OCI-LY3 (cell line): ENCODE measurements around the gene CA10.

Source experiments
- H2AFZ ChIP-seq: fragments of 200-600, 300-600 bp; shearing (Covaris generic); 2 replicates; pipeline ENCODE4 v1.6.0; 2014; ENCODE audit warnings: antibody characterized with exemption, low read depth, low read length
- H3K27ac ChIP-seq: fragments of 200-600, 300-600 bp; sonication (generic); 2 replicates; pipeline ENCODE4 v1.5.1; 2014; ENCODE audit warnings: mild to moderate bottlenecking, low read length, moderate library complexity, mixed read lengths
- H3K27me3 ChIP-seq: fragments of 200-600, 300-600 bp; sonication (generic); 2 replicates; pipeline ENCODE4 v1.6.1; 2014; ENCODE audit warnings: low read depth, low read length, mixed read lengths
- H3K36me3 ChIP-seq: fragments of 200-600, 300-600 bp; sonication (generic); replicated peaks from 2 replicates; pipeline ENCODE3; 2014; ENCODE audit warnings: low read depth, low read length, mixed read lengths
- H3K4me1 ChIP-seq: fragments of 300-600, 200-600 bp; sonication (generic); 2 replicates; pipeline ENCODE4 v1.6.1; 2014; ENCODE audit warnings: low read length, mixed read lengths
- H3K4me2 ChIP-seq: fragments of 200-600, 300-600 bp; sonication (generic); 2 replicates; pipeline ENCODE4 v1.6.1; 2014; ENCODE audit warnings: low read length, mixed read lengths
- H3K4me3 ChIP-seq: fragments of 300-600, 200-600 bp; sonication (generic); 2 replicates; pipeline ENCODE4 v1.5.1; 2014; ENCODE audit warnings: antibody characterized with exemption, mild to moderate bottlenecking, low read length, moderate library complexity
- H3K79me2 ChIP-seq: fragments of 300-600, 200-600 bp; shearing (Covaris generic); 2 replicates; pipeline ENCODE4 v1.6.1; 2014; ENCODE audit warnings: mild to moderate bottlenecking, low read length, mixed read lengths
- H3K9ac ChIP-seq: fragments of 300-600, 200-600 bp; shearing (Covaris generic); 2 replicates; pipeline ENCODE4 v1.6.0; 2014; ENCODE audit warnings: mild to moderate bottlenecking, low read length, moderate library complexity
- H3K9me3 ChIP-seq: fragments of 200-600, 300-600 bp; shearing (Covaris generic); 2 replicates; pipeline ENCODE4 v1.6.1; 2014; ENCODE audit warnings: low read length, mixed read lengths; ENCODE audit not compliant: insufficient read depth
- H4K20me1 ChIP-seq: fragments of 200-600, 300-600 bp; sonication (generic); 2 replicates; pipeline ENCODE4 v1.6.1; 2016; ENCODE audit warnings: low read length, mixed read lengths; ENCODE audit not compliant: insufficient read depth
- CTCF ChIP-seq: fragments of 200-600, 300-600 bp; sonication (generic); IDR thresholded peaks from 2 replicates; pipeline ENCODE4 v1.5.1; 2014; ENCODE audit warnings: antibody characterized with exemption, low read length, low read depth
- EZH2phosphoT487 ChIP-seq: fragments of 200-600 bp; shearing (Covaris generic); IDR thresholded peaks from 2 replicates; pipeline ENCODE4 v1.6.1; 2018; ENCODE audit warnings: antibody characterized with exemption, mixed run types, low read depth

Gene CA10

GRCh38 chr17:52147431-52147830 lies 11.1 kb downstream of the CA10 start:
- H3K4me2 ChIP-seq: no peak overlapping the region
- no peaks in the 10 kb centered on the region for H3K36me3 ChIP-seq
- no peaks in the 10 kb centered on the region for H4K20me1 ChIP-seq
- no peak overlapping the region for H3K9ac ChIP-seq
- H3K27ac ChIP-seq: no peak overlapping the region
- H3K4me3 ChIP-seq: no peak overlapping the region
- H3K79me2 ChIP-seq: no peaks in the 10 kb centered on the region
- no peak overlapping the region for H2AFZ ChIP-seq
- 0 out of 2 replicates have a peak, but pooled peaks cover 2% of the 10 kb centered on the region for H3K4me1 ChIP-seq
- no peaks in the 10 kb centered on the region for H3K9me3 ChIP-seq
- no peaks in the 10 kb centered on the region for H3K27me3 ChIP-seq
- TF ChIP-seq EZH2phosphoT487: no peak

GRCh38 chr17:52145476-52145875 lies 13.0 kb downstream of the CA10 start:
- no peaks in the 10 kb centered on the region for H3K27me3 ChIP-seq
- H3K79me2 ChIP-seq: no peaks in the 10 kb centered on the region
- no peaks in the 10 kb centered on the region for H4K20me1 ChIP-seq
- H3K4me1 ChIP-seq: 0 out of 2 replicates have a peak, but pooled peaks cover 2% of the 10 kb centered on the region
- no peak overlapping the region for H2AFZ ChIP-seq
- H3K36me3 ChIP-seq: no peaks in the 10 kb centered on the region
- no peak for TF ChIP-seq CTCF
- TF ChIP-seq EZH2phosphoT487: no peak
- no peaks in the 10 kb centered on the region for H3K9me3 ChIP-seq
- H3K4me2 ChIP-seq: no peak overlapping the region
- no peak overlapping the region for H3K4me3 ChIP-seq
- H3K9ac ChIP-seq: no peak overlapping the region
- H3K27ac ChIP-seq: no peak overlapping the region

- Histone ChIP-seq H3K79me2 (no peaks in the 10 kb centered on the region), H3K27ac (no peak overlapping the region), H2AFZ (no peak overlapping the region), H4K20me1 (no peaks in the 10 kb centered on the region), H3K9me3 (no peaks in the 10 kb centered on the region), H3K4me3 (no peak overlapping the region), H3K36me3 (no peaks in the 10 kb centered on the region), H3K4me1 (0 out of 2 replicates have a peak, but pooled peaks cover 2% of the 10 kb centered on the region), H3K27me3 (0 out of 2 replicates have a peak, but pooled peaks cover 4% of the 10 kb centered on the region), H3K4me2 (no peak overlapping the region), H3K9ac (no peak overlapping the region)
- TF ChIP-seq EZH2phosphoT487 (no peak), CTCF (no peak)
Measured at GRCh38 chr17:52143542-52143941, 15.0 kb downstream of the CA10 start.

- Histone ChIP-seq H3K4me2 (no peak overlapping the region), H3K79me2 (no peaks in the 10 kb centered on the region), H3K9ac (no peak overlapping the region), H3K9me3 (no peaks in the 10 kb centered on the region), H3K4me1 (no peaks in the 10 kb centered on the region), H3K27ac (no peak overlapping the region), H2AFZ (no peak overlapping the region), H3K4me3 (no peak overlapping the region), H3K36me3 (no peaks in the 10 kb centered on the region), H4K20me1 (no peaks in the 10 kb centered on the region), H3K27me3 (0 out of 2 replicates have a peak, but pooled peaks cover 4% of the 10 kb centered on the region)
- TF ChIP-seq EZH2phosphoT487 (no peak), CTCF (no peak)
Measured at GRCh38 chr17:52140601-52141000, 17.9 kb downstream of the CA10 start.
